Type B pancreatic cell (in vitro differentiated cells): ENCODE measurements around the gene LRRC7. TPM values are rescaled to one million over a fixed set of nuclear protein-coding genes. Genes with fewer than 3 reads are reported as not detected.

ENCODE experiments used
- DNase-seq: peaks from one replicate; pipeline ENCODE4 v3.0.0; 2021; ENCODE audit warnings: mixed read lengths; ENCODE audit not compliant: unreplicated experiment; ENCODE audit errors: extremely low spot score
- H3K27ac Mint-ChIP-seq: 2 replicates; pipeline ENCODE4 v1.8.0; 2021; ENCODE audit warnings: mild to moderate bottlenecking, mixed read lengths
- H3K27me3 Mint-ChIP-seq: 2 replicates; pipeline ENCODE4 v1.8.0; 2021; ENCODE audit warnings: mixed read lengths
- H3K36me3 Mint-ChIP-seq: 2 replicates; pipeline ENCODE4 v1.8.0; 2021; ENCODE audit warnings: mixed read lengths
- H3K4me1 Mint-ChIP-seq: one replicate; pipeline ENCODE4 v1.8.0; 2021; ENCODE audit warnings: mixed read lengths; ENCODE audit not compliant: unreplicated experiment
- H3K4me3 Mint-ChIP-seq: 2 replicates; pipeline ENCODE4 v1.8.0; 2021; ENCODE audit warnings: mild to moderate bottlenecking, mixed read lengths
- H3K9me3 Mint-ChIP-seq: 2 replicates; pipeline ENCODE4 v1.8.0; 2021; ENCODE audit warnings: mixed read lengths
- total RNA-seq: library from RNA; stranded (reverse); gene quantifications from 2 replicates; pipeline ENCODE4 v1.2.1, GENCODE V29; 2021; ENCODE audit warnings: low replicate concordance
- TF ChIP-seq, protein P1 (sequence below): fragments of 200-600 bp; sonication (generic); conservative IDR thresholded peaks from 2 replicates; pipeline ENCODE4 v1.5.0; 2021; ENCODE audit warnings: antibody characterized with exemption, mild to moderate bottlenecking

The LRRC7 gene
- total RNA-seq, 1 donor from 2014 or later: 2.8 TPM

DNA sequence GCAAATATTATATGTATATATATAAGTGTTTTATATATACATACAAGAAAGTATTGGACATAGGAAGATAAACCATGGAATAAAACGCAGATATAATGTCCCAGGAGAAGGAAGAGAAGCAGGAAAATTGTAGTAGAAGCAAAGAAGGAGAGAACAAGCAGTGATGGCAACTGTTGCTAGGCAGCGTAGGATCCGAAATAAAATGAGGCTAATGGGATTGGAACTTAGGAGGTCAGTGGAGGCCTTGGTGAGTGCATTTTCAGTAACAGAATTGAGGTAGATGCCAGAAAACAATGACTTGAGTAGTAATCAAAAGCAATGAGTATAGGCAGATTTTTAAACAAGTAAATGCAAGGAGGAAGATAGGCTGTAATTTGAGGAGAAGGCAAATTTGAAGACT, 265.8 kb downstream of the LRRC7 start:
- TF ChIP-seq, protein P1, sequence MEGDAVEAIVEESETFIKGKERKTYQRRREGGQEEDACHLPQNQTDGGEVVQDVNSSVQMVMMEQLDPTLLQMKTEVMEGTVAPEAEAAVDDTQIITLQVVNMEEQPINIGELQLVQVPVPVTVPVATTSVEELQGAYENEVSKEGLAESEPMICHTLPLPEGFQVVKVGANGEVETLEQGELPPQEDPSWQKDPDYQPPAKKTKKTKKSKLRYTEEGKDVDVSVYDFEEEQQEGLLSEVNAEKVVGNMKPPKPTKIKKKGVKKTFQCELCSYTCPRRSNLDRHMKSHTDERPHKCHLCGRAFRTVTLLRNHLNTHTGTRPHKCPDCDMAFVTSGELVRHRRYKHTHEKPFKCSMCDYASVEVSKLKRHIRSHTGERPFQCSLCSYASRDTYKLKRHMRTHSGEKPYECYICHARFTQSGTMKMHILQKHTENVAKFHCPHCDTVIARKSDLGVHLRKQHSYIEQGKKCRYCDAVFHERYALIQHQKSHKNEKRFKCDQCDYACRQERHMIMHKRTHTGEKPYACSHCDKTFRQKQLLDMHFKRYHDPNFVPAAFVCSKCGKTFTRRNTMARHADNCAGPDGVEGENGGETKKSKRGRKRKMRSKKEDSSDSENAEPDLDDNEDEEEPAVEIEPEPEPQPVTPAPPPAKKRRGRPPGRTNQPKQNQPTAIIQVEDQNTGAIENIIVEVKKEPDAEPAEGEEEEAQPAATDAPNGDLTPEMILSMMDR: no peak
- H3K36me3 Mint-ChIP-seq: no peaks in the 10 kb centered on the region
- no peak overlapping the region for H3K27ac Mint-ChIP-seq
- H3K27me3 Mint-ChIP-seq: no peaks in the 10 kb centered on the region
- H3K4me3 Mint-ChIP-seq: no peak overlapping the region
- peaks cover 4% of the 10 kb centered on the region for H3K9me3 Mint-ChIP-seq
- no peak for DNase-seq
- no peaks in the 10 kb centered on the region for H3K4me1 Mint-ChIP-seq

DNA sequence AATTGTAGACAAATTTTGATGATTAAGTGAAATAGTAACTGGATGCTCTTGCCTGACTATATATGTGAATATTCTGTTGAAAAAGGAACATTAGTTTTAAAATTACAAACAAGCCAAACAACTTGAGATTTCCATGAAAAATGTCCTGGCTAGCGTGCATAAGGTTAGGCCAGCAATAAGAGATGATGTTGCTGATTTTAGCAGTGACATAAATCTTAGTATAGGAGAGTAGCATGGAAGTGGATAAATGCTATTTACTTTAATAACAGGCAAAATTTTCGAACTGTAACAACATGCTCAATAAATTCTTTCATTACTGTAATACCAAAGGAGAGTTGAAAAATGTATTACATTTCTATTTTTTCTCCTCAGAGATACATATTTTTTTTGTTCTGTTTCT, 266.6 kb downstream of the LRRC7 start:
- TF ChIP-seq, protein P1: no peak
- H3K4me1 Mint-ChIP-seq: no peaks in the 10 kb centered on the region
- no peaks in the 10 kb centered on the region for H3K27me3 Mint-ChIP-seq
- no peak overlapping the region for H3K27ac Mint-ChIP-seq
- no peaks in the 10 kb centered on the region for H3K36me3 Mint-ChIP-seq
- H3K9me3 Mint-ChIP-seq: peaks cover 4% of the 10 kb centered on the region
- no peak overlapping the region for H3K4me3 Mint-ChIP-seq
- no peak for DNase-seq

DNA sequence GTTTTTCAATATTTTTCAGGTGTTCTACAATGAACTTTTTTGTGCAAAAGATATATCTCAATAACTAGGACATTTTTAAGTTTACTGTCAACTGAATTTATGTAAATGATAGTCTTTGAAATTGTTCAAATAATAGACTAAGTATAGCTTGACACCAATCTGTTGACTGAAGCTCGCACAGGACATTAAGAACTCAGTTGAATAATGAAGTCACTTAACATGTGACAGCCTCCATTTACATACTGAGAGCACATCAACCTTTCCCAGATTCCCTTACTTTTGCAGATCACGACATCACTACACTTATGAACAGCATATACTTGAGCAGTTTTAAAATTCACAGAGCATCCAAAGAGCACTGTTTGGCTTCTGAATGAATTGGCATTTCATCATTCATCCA, 268.2 kb downstream of the LRRC7 start:
- H3K27me3 Mint-ChIP-seq: no peaks in the 10 kb centered on the region
- H3K9me3 Mint-ChIP-seq: peaks cover 4% of the 10 kb centered on the region
- no peaks in the 10 kb centered on the region for H3K36me3 Mint-ChIP-seq
- TF ChIP-seq, protein P1: no peak
- no peak overlapping the region for H3K4me3 Mint-ChIP-seq
- H3K27ac Mint-ChIP-seq: no peak overlapping the region
- H3K4me1 Mint-ChIP-seq: no peaks in the 10 kb centered on the region
- DNase-seq: no peak

DNA sequence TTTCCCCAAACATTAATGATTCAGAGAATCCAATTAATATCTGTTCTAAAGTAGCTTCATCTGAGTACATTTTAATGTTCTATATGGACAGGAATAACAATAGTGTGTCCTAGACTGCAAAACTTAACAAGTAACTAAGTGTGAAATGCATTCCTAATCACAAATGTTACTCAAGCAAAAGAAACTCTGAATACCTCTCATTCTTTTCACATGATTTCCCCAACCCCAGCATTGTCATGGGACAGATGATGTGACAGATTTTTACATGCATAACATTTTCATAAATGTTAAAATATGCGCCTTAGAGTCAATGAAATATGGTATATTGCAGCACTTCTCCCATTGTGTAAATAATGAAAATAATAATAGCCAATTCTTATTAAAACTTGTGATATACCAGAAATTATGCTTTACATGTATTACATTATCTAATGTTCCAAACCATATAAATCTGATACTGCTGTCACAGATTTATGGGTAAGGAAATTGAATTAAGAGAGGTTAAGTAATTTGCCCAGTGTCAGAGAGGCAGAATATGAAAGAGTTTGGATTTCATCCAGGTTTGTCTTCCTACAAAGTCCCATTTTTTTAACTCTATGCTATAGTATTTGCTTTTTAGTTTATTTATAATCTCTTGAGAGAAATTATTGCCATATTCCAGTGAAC, 269.4 kb downstream of the LRRC7 start:
- no peaks in the 10 kb centered on the region for H3K36me3 Mint-ChIP-seq
- no peak for DNase-seq
- H3K4me1 Mint-ChIP-seq: no peaks in the 10 kb centered on the region
- no peak overlapping the region for H3K4me3 Mint-ChIP-seq
- H3K9me3 Mint-ChIP-seq: peaks cover 1% of the 10 kb centered on the region
- H3K27me3 Mint-ChIP-seq: no peaks in the 10 kb centered on the region
- TF ChIP-seq, protein P1: no peak
- no peak overlapping the region for H3K27ac Mint-ChIP-seq

DNA sequence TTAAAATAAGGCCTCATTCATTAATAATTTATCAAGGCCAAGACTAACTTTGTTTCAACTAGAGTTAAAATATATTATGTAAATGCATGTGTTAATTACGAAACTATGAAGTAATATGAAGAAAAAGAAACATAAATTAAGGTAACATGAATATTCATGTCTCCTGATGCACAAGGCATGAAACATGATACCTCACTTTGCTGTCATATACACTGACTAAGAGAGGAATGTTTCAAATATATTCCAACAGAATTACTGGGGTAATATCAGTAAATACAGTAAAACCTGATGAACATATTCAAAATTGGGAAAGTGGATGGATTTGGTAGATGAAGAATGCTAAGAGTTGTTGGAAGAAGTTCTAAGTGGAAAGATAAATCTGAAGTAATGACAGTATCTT, 274.6 kb downstream of the LRRC7 start:
- DNase-seq: no peak
- no peak overlapping the region for H3K27ac Mint-ChIP-seq
- H3K36me3 Mint-ChIP-seq: no peaks in the 10 kb centered on the region
- H3K4me1 Mint-ChIP-seq: no peaks in the 10 kb centered on the region
- H3K27me3 Mint-ChIP-seq: no peaks in the 10 kb centered on the region
- no peak overlapping the region for H3K4me3 Mint-ChIP-seq
- H3K9me3 Mint-ChIP-seq: no peaks in the 10 kb centered on the region
- TF ChIP-seq, protein P1: no peak

DNA sequence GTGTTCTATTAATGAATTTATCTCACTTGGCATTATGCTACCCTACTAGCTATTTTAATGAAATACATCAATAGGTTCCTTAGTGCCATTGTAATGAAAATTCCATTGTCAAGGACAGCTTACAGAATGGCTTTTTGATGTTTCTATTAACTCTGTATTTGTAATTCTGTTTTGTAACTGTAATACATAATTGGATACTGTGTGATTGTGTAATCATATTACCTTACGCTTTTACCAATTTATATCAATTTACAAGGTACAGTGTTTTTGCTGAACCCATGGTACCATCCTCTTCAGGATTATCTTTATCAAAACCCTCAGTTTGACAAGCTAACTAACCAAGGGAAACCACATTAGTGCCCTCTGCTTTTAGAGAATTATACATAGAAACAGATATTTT, 277.9 kb downstream of the LRRC7 start:
- H3K27me3 Mint-ChIP-seq: no peaks in the 10 kb centered on the region
- TF ChIP-seq, protein P1: no peak
- H3K27ac Mint-ChIP-seq: no peak overlapping the region
- H3K4me1 Mint-ChIP-seq: no peaks in the 10 kb centered on the region
- DNase-seq: no peak
- no peaks in the 10 kb centered on the region for H3K9me3 Mint-ChIP-seq
- no peak overlapping the region for H3K4me3 Mint-ChIP-seq
- H3K36me3 Mint-ChIP-seq: no peaks in the 10 kb centered on the region
